HEK293 (cell line): ENCODE measurements around the gene TSPAN9.

Experiments used
- CTCF ChIA-PET: fragments of 350-600 bp; formaldehyde crosslinking; extraction: SDS; loops from one replicate; lab custom pipeline; 2021; ENCODE audit warnings: antibody characterized with exemption; lab: Yijun Ruan, JAX
- POLR2A ChIA-PET: fragments of 300-600 bp; formaldehyde crosslinking; extraction: SDS; loops from one replicate; lab custom pipeline; 2020; ENCODE audit warnings: antibody characterized with exemption, inconsistent platforms; lab: Yijun Ruan, JAX
- H3K27ac ChIP-seq: fragments of 200-500 bp; sonication (Bioruptor generic); 2 replicates; pipeline ENCODE4 v1.5.1; 2014; ENCODE audit warnings: low read depth, low read length, control low read depth, inconsistent platforms; ENCODE audit errors: extremely low read depth
- H3K36me3 ChIP-seq, 2 experiments: fragments of 200-500 bp in 1 of 2; sonication (Bioruptor generic) in 1 of 2; 1 replicate in 1 of 2; 2 replicates in 1 of 2; pipeline ENCODE4 v1.5.1; 2014 to 2017; ENCODE audit warnings: inconsistent platforms in 2 of 2, low read length in 2 of 2; ENCODE audit not compliant: control insufficient read depth in 2 of 2, insufficient read depth in 1 of 2
- H3K4me1 ChIP-seq: fragments of 200-500 bp; sonication (Bioruptor generic); 2 replicates; pipeline ENCODE4 v1.5.1; 2014; ENCODE audit warnings: mild to moderate bottlenecking, low read length, inconsistent platforms; ENCODE audit not compliant: control insufficient read depth, insufficient read depth
- H3K4me3 ChIP-seq: 2 replicates; pipeline ENCODE4 v1.5.1; 2011; ENCODE audit warnings: low read depth, mild to moderate bottlenecking, control low read depth, low read length, moderate library complexity
- H3K9me3 ChIP-seq: fragments of 200-500 bp; sonication (Bioruptor generic); 2 replicates; pipeline ENCODE4 v1.5.1; 2014; ENCODE audit warnings: low read depth, low read length, inconsistent platforms; ENCODE audit not compliant: control insufficient read depth, insufficient read depth
- BCL11B ChIP-seq: fragments of 450-650 bp; formaldehyde crosslinking; IDR thresholded peaks from 2 replicates; pipeline ENCODE4 v1.5.1; 2016; ENCODE audit warnings: low read depth, missing biosample characterization, missing genetic modification characterization
- BCL6B ChIP-seq: fragments of 450-650 bp; formaldehyde crosslinking; IDR thresholded peaks from 2 replicates; pipeline ENCODE4 v1.5.1; 2017; ENCODE audit warnings: missing biosample characterization, missing genetic modification characterization
- HOXC10 ChIP-seq: sonication (generic); formaldehyde crosslinking; IDR thresholded peaks from 2 replicates; pipeline ENCODE4 v1.8.1; 2023; ENCODE audit warnings: mild to moderate bottlenecking, missing genetic modification reagents
- KLF1 ChIP-seq: fragments of 450-650 bp; formaldehyde crosslinking; IDR thresholded peaks from 2 replicates; pipeline ENCODE4 v1.5.1; 2016; ENCODE audit warnings: missing biosample characterization, missing genetic modification characterization
- MEIS1 ChIP-seq: sonication (generic); formaldehyde crosslinking; IDR thresholded peaks from 2 replicates; pipeline ENCODE4 v1.8.1; 2022; ENCODE audit warnings: missing genetic modification reagents, mild to moderate bottlenecking, borderline replicate concordance
- OSR2 ChIP-seq: fragments of 450-650 bp; formaldehyde crosslinking; IDR thresholded peaks from 2 replicates; pipeline ENCODE4 v1.5.1; 2016; ENCODE audit warnings: missing biosample characterization, missing genetic modification characterization
- TSHZ1 ChIP-seq: fragments of 450-650 bp; formaldehyde crosslinking; IDR thresholded peaks from 2 replicates; pipeline ENCODE4 v1.5.1; 2016; ENCODE audit warnings: missing biosample characterization, missing genetic modification characterization, borderline replicate concordance
- ZBTB48 ChIP-seq: fragments of 450-650 bp; formaldehyde crosslinking; IDR thresholded peaks from 2 replicates; pipeline ENCODE4 v1.5.1; 2016; ENCODE audit warnings: missing biosample characterization, missing genetic modification characterization
- ZBTB6 ChIP-seq: fragments of 450-650 bp; formaldehyde crosslinking; IDR thresholded peaks from 2 replicates; pipeline ENCODE4 v1.5.1; 2017; ENCODE audit warnings: missing biosample characterization, missing genetic modification characterization
- ZNF112 ChIP-seq: fragments of 450-650 bp; formaldehyde crosslinking; IDR thresholded peaks from 2 replicates; pipeline ENCODE4 v1.5.0; 2017; ENCODE audit warnings: missing biosample characterization, missing genetic modification characterization
- ZNF138 ChIP-seq: fragments of 450-650 bp; formaldehyde crosslinking; IDR thresholded peaks from 2 replicates; pipeline ENCODE4 v1.5.1; 2016; ENCODE audit warnings: missing biosample characterization, missing genetic modification characterization, borderline replicate concordance
- ZNF19 ChIP-seq: fragments of 450-650 bp; formaldehyde crosslinking; IDR thresholded peaks from 2 replicates; pipeline ENCODE4; 2016; ENCODE audit warnings: missing biosample characterization, missing genetic modification characterization, low read depth
- ZNF239 ChIP-seq: fragments of 450-650 bp; formaldehyde crosslinking; IDR thresholded peaks from 2 replicates; pipeline ENCODE4 v1.5.1; 2016; ENCODE audit warnings: missing biosample characterization, missing genetic modification characterization
- ZNF302 ChIP-seq: fragments of 450-650 bp; formaldehyde crosslinking; IDR thresholded peaks from 2 replicates; pipeline ENCODE4 v1.5.1; 2016; ENCODE audit warnings: missing biosample characterization, missing genetic modification characterization, low read depth
- ZNF391 ChIP-seq: fragments of 450-650 bp; formaldehyde crosslinking; IDR thresholded peaks from 2 replicates; pipeline ENCODE4 v1.5.1; 2016; ENCODE audit warnings: low read depth, missing biosample characterization, missing genetic modification characterization, borderline replicate concordance
- ZNF530 ChIP-seq: fragments of 450-650 bp; formaldehyde crosslinking; IDR thresholded peaks from 2 replicates; pipeline ENCODE4 v1.5.1; 2016; ENCODE audit warnings: low read depth, missing biosample characterization, missing genetic modification characterization
- ZNF768 ChIP-seq: fragments of 450-650 bp; formaldehyde crosslinking; IDR thresholded peaks from 2 replicates; pipeline ENCODE4 v1.5.1; 2018; ENCODE audit warnings: missing biosample characterization, mild to moderate bottlenecking, missing genetic modification characterization
- ZNF792 ChIP-seq: fragments of 450-650 bp; formaldehyde crosslinking; IDR thresholded peaks from 2 replicates; pipeline ENCODE4 v1.5.1; 2016; ENCODE audit warnings: missing biosample characterization, missing genetic modification characterization
- TF ChIP-seq, protein P1 (sequence below): fragments of 450-650 bp; IDR thresholded peaks from 2 replicates; pipeline ENCODE4 v1.5.1; 2018; ENCODE audit warnings: missing biosample characterization, mild to moderate bottlenecking, missing genetic modification characterization
- TF ChIP-seq, protein P2 (sequence below): fragments of 450-650 bp; formaldehyde crosslinking; conservative IDR thresholded peaks from 2 replicates; pipeline ENCODE4 v1.5.1; 2016; ENCODE audit warnings: low read depth, missing biosample characterization, missing genetic modification characterization

Gene TSPAN9

GRCh38 chr12:3142386-3142785 is 65.2 kb downstream of the TSPAN9 start:
- H3K4me3 ChIP-seq, result no peak overlapping the region
- CTCF ChIA-PET, result interaction anchor here (11.6 kb wide), 1 partner anchor 135 kb away, joined by 148 read pairs; no protein-coding TSS in a partner anchor
- H3K9me3 ChIP-seq, result no peaks in the 10 kb centered on the region
- POLR2A ChIA-PET, result no interaction called here
- H3K36me3 ChIP-seq, result no peaks in the 10 kb centered on the region
- H3K4me1 ChIP-seq, result no peaks in the 10 kb centered on the region
- no peak overlapping the region for H3K27ac ChIP-seq
- TF ChIP-seq ZNF239 (tag by site-specific recombination), result no peak
- no peak for TF ChIP-seq TSHZ1 (tag by site-specific recombination)
- no peak for TF ChIP-seq BCL11B (tag by site-specific recombination)
- TF ChIP-seq ZBTB6, result no peak
- TF ChIP-seq ZNF391 (tag by site-specific recombination), result no peak
- no peak for TF ChIP-seq HOXC10 (CRISPR knock-in tag)
- TF ChIP-seq OSR2, result no peak
- TF ChIP-seq ZNF530 (tag by site-specific recombination), result no peak
- TF ChIP-seq, all 188 proteins: peak for 0

DNA sequence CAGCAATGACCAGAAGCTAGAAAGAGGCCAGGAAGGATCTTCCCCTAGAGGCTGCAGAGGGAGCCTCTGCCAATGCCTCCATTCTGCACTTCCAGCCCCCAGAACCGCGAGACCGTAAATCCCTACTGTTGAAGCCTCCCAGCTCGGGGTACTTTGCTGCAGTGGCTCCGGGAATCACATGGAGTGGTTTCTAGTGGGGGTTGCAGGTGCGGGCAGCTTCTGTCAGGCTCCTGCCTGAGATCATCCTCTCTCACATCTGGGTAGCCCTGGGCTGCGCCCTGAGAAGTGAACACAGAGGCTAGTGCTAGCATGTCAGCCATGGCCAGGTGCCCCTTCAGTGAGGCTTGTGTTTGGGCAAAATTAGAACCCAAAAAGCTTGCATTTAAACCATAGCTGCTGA is 67.3 kb downstream of the TSPAN9 start:
- no peaks in the 10 kb centered on the region for H3K9me3 ChIP-seq
- H3K4me1 ChIP-seq, result no peaks in the 10 kb centered on the region
- H3K36me3 ChIP-seq, result no peaks in the 10 kb centered on the region
- no peak overlapping the region for H3K27ac ChIP-seq
- POLR2A ChIA-PET, result interaction anchor here (1.4 kb wide), 1 partner anchor 19 kb away, joined by 3 read pairs; no protein-coding TSS in a partner anchor
- CTCF ChIA-PET, result interaction anchor here (1.4 to 1.6 kb wide), 2 partner anchors 9 to 131 kb away, joined by 3 to 5 read pairs; no protein-coding TSS in a partner anchor
- TF ChIP-seq ZNF19 (tag by site-specific recombination) (no peak), ZNF112 (tag by site-specific recombination) (no peak), MEIS1 (CRISPR knock-in tag) (no peak), BCL6B (tag by site-specific recombination) (no peak), KLF1 (no peak), ZNF768 (tag by site-specific recombination) (no peak), ZNF138 (no peak), ZNF302 (tag by site-specific recombination) (no peak), ZNF792 (tag by site-specific recombination) (no peak), ZBTB48 (tag by site-specific recombination) (no peak)
- TF ChIP-seq, protein P1, sequence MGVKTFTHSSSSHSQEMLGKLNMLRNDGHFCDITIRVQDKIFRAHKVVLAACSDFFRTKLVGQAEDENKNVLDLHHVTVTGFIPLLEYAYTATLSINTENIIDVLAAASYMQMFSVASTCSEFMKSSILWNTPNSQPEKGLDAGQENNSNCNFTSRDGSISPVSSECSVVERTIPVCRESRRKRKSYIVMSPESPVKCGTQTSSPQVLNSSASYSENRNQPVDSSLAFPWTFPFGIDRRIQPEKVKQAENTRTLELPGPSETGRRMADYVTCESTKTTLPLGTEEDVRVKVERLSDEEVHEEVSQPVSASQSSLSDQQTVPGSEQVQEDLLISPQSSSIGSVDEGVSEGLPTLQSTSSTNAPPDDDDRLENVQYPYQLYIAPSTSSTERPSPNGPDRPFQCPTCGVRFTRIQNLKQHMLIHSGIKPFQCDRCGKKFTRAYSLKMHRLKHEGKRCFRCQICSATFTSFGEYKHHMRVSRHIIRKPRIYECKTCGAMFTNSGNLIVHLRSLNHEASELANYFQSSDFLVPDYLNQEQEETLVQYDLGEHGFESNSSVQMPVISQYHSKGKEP, result no peak
- TF ChIP-seq, protein P2, sequence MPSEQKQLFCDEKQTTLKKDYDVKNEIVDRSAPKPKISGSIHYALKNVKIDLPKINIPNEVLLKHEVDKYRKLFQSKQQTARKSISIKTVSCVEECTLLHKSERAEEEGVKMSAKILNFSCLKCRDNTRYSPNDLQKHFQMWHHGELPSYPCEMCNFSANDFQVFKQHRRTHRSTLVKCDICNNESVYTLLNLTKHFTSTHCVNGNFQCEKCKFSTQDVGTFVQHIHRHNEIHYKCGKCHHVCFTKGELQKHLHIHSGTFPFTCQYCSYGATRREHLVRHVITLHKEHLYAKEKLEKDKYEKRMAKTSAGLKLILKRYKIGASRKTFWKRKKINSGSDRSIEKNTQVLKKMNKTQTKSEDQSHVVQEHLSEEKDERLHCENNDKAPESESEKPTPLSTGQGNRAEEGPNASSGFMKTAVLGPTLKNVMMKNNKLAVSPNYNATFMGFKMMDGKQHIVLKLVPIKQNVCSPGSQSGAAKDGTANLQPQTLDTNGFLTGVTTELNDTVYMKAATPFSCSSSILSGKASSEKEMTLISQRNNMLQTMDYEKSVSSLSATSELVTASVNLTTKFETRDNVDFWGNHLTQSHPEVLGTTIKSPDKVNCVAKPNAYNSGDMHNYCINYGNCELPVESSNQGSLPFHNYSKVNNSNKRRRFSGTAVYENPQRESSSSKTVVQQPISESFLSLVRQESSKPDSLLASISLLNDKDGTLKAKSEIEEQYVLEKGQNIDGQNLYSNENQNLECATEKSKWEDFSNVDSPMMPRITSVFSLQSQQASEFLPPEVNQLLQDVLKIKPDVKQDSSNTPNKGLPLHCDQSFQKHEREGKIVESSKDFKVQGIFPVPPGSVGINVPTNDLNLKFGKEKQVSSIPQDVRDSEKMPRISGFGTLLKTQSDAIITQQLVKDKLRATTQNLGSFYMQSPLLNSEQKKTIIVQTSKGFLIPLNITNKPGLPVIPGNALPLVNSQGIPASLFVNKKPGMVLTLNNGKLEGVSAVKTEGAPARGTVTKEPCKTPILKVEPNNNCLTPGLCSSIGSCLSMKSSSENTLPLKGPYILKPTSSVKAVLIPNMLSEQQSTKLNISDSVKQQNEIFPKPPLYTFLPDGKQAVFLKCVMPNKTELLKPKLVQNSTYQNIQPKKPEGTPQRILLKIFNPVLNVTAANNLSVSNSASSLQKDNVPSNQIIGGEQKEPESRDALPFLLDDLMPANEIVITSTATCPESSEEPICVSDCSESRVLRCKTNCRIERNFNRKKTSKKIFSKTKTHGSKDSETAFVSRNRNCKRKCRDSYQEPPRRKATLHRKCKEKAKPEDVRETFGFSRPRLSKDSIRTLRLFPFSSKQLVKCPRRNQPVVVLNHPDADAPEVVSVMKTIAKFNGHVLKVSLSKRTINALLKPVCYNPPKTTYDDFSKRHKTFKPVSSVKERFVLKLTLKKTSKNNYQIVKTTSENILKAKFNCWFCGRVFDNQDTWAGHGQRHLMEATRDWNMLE (tag by site-specific recombination), result no peak
- TF ChIP-seq, all 188 proteins: peak for 0
- no peak overlapping the region for H3K4me3 ChIP-seq
